Lung (tissue), 12 donors: ENCODE results near the gene KCTD6. TPM values are rescaled to one million over a fixed set of nuclear protein-coding genes. Genes with fewer than 3 reads are reported as not detected.

Source experiments
- ATAC-seq: fragments of 200-7000 bp; cut with Tn5 transposase; one replicate; pipeline ENCODE4 v1.9.1; 2020; ENCODE audit warnings: moderate number of reproducible peaks; ENCODE audit not compliant: insufficient read depth, low FRiP score
- DNase-seq, 3 donors: peaks; one replicate each; pipeline ENCODE4 v3.0.0-alpha.2; 2013 to 2017
- H3K27ac ChIP-seq, 2 donors: one replicate each; pipeline ENCODE4 v1.5.1; 2013; ENCODE audit warnings: mild to moderate bottlenecking in 2 of 2, moderate library complexity in 2 of 2, control low read depth in 1 of 2, inconsistent platforms in 1 of 2, low read depth in 1 of 2, low read length in 1 of 2
- H3K27me3 ChIP-seq, 3 donors: one replicate each; pipeline ENCODE4 v1.5.1; 2013; ENCODE audit warnings: low read length in 2 of 3; ENCODE audit not compliant: control insufficient read depth in 3 of 3, insufficient read depth in 3 of 3
- H3K36me3 ChIP-seq, 4 donors: one replicate each; pipeline ENCODE4 v1.5.1; 2013; ENCODE audit warnings: low read length in 4 of 4, mild to moderate bottlenecking in 1 of 4, moderate library complexity in 1 of 4; ENCODE audit not compliant: control insufficient read depth in 4 of 4, insufficient read depth in 4 of 4
- H3K4me1 ChIP-seq, 5 donors: one replicate each; pipeline ENCODE4 v1.5.1; 2013; ENCODE audit warnings: low read length in 5 of 5, mild to moderate bottlenecking in 2 of 5, moderate library complexity in 1 of 5; ENCODE audit not compliant: control insufficient read depth in 5 of 5, insufficient read depth in 5 of 5
- H3K4me3 ChIP-seq: one replicate; pipeline ENCODE4 v1.5.1; 2013; ENCODE audit warnings: mild to moderate bottlenecking, control low read depth, moderate library complexity
- H3K9ac ChIP-seq, 2 donors: one replicate each; pipeline ENCODE4 v1.5.1; 2013; ENCODE audit warnings: low read length in 2 of 2, control low read depth in 1 of 2; ENCODE audit not compliant: insufficient read depth in 1 of 2
- H3K9me3 ChIP-seq, 4 donors: one replicate each; pipeline ENCODE4 v1.5.1; 2013; ENCODE audit warnings: low read length in 3 of 4, mild to moderate bottlenecking in 1 of 4, moderate library complexity in 1 of 4; ENCODE audit not compliant: control insufficient read depth in 4 of 4, insufficient read depth in 3 of 4
- CTCF ChIP-seq: IDR thresholded peaks from 2 replicates; pipeline ENCODE4 v1.5.1; 2012; ENCODE audit warnings: mild to moderate bottlenecking; ENCODE audit errors: control extremely low read depth, extremely low read depth
- WGBS, 2 donors: extraction: QIAGEN DNeasy Blood & Tissue Kit; methylation state at CpG; one replicate each; pipeline ENCODE4 v1.1.7; 2013; 5-methylcytosine and 5-hydroxymethylcytosine counted together
- polyA plus RNA-seq, 2 donors: library from polyadenylated mRNA; stranded (reverse); fragments of 200-250 nt; gene quantifications; one replicate each; pipeline ENCODE4 v1.2.1, GENCODE V29; 2013
- total RNA-seq, 2 donors: library from RNA; depleted of rRNA in 1 of 2; stranded (reverse); fragments of >200 nt in 1 of 2; gene quantifications; one replicate each; pipeline ENCODE4 v1.2.1, GENCODE V29; 2014 to 2021
- donor health status: control.
- donor health status: control.
- donor health status: Bipolar disorder and iron deficiency.
- donor health status: healthy.
- donor health status: DM: yes; HTN: yes; CAD: no.

The KCTD6 gene
- total and polyA plus RNA-seq, 4 donors, result 5.4 to 18.0 (median 7.8) TPM

DNA sequence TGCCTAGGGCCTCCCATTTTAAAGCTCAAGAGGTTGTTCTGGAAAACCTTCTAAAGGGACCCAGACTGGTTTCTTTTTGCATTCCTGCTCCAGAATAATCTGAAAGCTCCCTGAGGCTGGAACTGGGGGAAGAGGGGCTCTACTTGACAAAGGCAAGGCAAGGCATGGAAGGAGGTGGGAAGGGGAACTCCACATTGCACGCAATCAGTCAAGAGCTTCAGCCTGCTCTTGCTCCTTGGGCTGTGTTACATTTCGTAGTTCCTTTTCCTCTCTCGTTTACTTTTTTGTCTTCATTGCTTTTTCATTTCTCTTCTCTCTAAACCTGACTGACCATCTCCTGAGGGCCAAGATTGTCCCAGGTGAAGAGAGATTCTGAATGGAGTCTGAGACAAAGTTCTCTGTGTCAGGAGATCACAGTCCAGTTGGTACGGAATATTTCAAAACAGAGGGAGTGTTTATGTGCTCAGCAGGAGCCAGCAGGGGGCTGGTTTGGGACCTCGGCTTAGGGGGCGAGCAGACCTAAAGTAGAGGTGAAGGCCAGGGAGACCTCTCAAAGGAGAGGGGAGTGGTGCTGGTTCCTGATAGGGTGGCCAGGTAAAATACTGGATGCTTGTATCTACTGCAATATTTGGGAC lies 6.0 kb upstream of the KCTD6 start:
- Histone ChIP-seq H3K36me3 (no peaks in the 10 kb centered on the region), H3K27me3 (no peaks in the 10 kb centered on the region), H3K4me3 (no peak overlapping the region), H3K9me3 (no peaks in the 10 kb centered on the region), H3K27ac (no peak overlapping the region), H3K9ac (no peak overlapping the region), H3K4me1 (peaks cover 0 to 5% (median under 1%) of the 10 kb centered on the region in 5 donors)
- WGBS, 2 donors, result 53 to 73% methylated on average over 6 of the region's 6 CpGs
- DNase-seq (no peak), ATAC-seq (no peak)
- no peak for TF ChIP-seq CTCF

DNA sequence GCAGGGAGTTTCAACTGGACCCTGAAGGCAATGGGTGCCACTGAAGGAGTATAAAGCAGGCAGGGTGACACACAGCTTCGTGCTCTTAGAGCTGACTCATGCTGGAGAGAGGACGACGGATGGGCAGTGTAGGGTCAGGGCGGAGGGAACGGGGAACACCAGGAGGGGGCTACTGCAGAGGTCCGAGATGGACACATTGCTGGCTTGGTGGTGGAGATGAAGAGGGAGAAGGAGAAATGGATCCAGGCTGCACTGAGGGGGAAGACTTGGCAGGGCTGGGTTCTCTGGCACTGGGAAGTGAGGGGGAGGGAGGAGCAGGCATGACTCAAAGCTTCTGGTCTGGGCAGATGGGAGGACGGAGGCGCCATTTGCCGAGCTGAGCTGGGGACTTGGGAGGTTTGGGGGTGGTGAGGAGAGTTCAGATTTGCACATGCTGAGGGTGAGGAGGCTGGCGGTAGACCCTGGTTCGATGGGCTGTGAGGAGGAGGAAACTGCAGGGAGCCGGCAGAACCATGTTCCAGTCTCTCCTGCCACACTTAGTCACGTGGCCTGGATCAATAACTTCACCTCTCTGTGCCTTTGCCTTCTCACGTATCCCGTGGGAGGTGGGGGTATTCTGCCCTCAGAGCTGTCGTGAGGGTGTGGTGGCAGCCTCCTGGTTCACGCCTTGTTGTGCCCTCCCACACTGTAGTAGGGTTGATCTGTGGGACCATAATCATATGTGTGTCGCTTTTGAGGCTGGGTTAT lies 4.6 kb upstream of the KCTD6 start:
- no peaks in the 10 kb centered on the region for H3K9me3 ChIP-seq
- no peak for ATAC-seq
- H3K27ac ChIP-seq, result peak overlapping the region in 1 of 2 donors; percentile 3
- no peak overlapping the region for H3K4me3 ChIP-seq
- no peaks in the 10 kb centered on the region for H3K36me3 ChIP-seq
- H3K4me1 ChIP-seq, result peaks cover 0 to 9% (median 6%) of the 10 kb centered on the region in 5 donors
- no peak for TF ChIP-seq CTCF
- 69 to 79% methylated on average over 18 of the region's 18 CpGs for WGBS, 2 donors
- DNase-seq, result no peak
- no peak overlapping the region for H3K9ac ChIP-seq
- no peaks in the 10 kb centered on the region for H3K27me3 ChIP-seq

- ATAC-seq, result no peak
- Histone ChIP-seq H3K36me3 (no peaks in the 10 kb centered on the region), H3K27ac (no peak overlapping the region), H3K9ac (no peak overlapping the region), H3K4me3 (no peak overlapping the region), H3K4me1 (peaks cover 5 to 21% (median 11%) of the 10 kb centered on the region in 5 donors), H3K27me3 (no peaks in the 10 kb centered on the region), H3K9me3 (no peaks in the 10 kb centered on the region)
- WGBS, 2 donors, result 34 to 59% methylated on average over 2 of the region's 2 CpGs
- no peak for DNase-seq
- no peak for TF ChIP-seq CTCF
Observed at GRCh38 chr3:58488967-58489366, 2.9 kb upstream of the KCTD6 start.
